Testis (tissue), 2 donors: ENCODE data around the gene TIAM2.

ENCODE experiments used
- CTCF ChIP-seq, 3 experiments: fragments of 450-650 bp in 2 of 3; fragments of 200-600 bp in 1 of 3; sonication (generic) in 1 of 3; IDR thresholded peaks; one replicate each; pipeline ENCODE4 v1.5.1; 2016 to 2019; ENCODE audit warnings: antibody characterized with exemption in 3 of 3, mild to moderate bottlenecking in 2 of 3, moderate library complexity in 1 of 3
- POLR2A ChIP-seq: fragments of 450-650 bp; IDR thresholded peaks from one replicate; pipeline ENCODE4 v1.6.1; 2017; ENCODE audit warnings: antibody characterized with exemption, mild to moderate bottlenecking, moderate library complexity

GRCh38 chr6:154956771-154957522 lies 38.2 kb upstream of the TIAM2 start:
- TF ChIP-seq CTCF (IDR thresholded peaks at IDR 0.05) (no peak), POLR2A (no peak)
